PFSK-1 (cell line): ENCODE data around the gene DLD.

Experiments used
- FOXP2 ChIP-seq: optimal IDR thresholded peaks from 2 replicates; pipeline ENCODE3; 2011; ENCODE audit warnings: borderline replicate concordance, control low read depth, inconsistent platforms; ENCODE audit not compliant: insufficient read depth; ENCODE audit errors: extremely low read length, extremely low read depth
- POLR2AphosphoS5 ChIP-seq: IDR thresholded peaks from 2 replicates; pipeline ENCODE4 v1.6.1; 2012; ENCODE audit warnings: low read depth, mild to moderate bottlenecking, control low read depth, low read length, moderate library complexity
- REST ChIP-seq, 2 experiments: IDR thresholded peaks; 2 replicates each; pipeline versions ENCODE4 v1.6.1 to v1.8.0; 2011 to 2012; ENCODE audit warnings: low read depth in 2 of 2, low read length in 2 of 2, control low read depth in 1 of 2, inconsistent platforms in 1 of 2, mild to moderate bottlenecking in 1 of 2, moderate library complexity in 1 of 2; ENCODE audit not compliant: insufficient read depth in 1 of 2
- SIN3A ChIP-seq: IDR thresholded peaks from 2 replicates; pipeline ENCODE4 v1.6.1; 2012; ENCODE audit warnings: mild to moderate bottlenecking, low read length, moderate library complexity, borderline replicate concordance; ENCODE audit not compliant: insufficient read depth
- TAF1 ChIP-seq: IDR thresholded peaks from 2 replicates; pipeline ENCODE4 v1.6.1; 2012; ENCODE audit warnings: low read length, control low read depth, borderline replicate concordance; ENCODE audit not compliant: insufficient read depth

DLD gene

GRCh38 chr7:107877731-107878382 lies 13.1 kb upstream of the DLD start:
- TF ChIP-seq REST (IDR thresholded peaks at IDR 0.05; ENCODE audit: insufficient read depth in 1 of 2, low read depth in 2 of 2, low read length in 2 of 2) (no peak), SIN3A (no peak), FOXP2 (no peak), TAF1 (no peak)

- TF ChIP-seq TAF1 (no peak), FOXP2 (no peak), REST (IDR thresholded peaks at IDR 0.05; ENCODE audit: insufficient read depth in 1 of 2, low read depth in 2 of 2, low read length in 2 of 2) (no peak), POLR2AphosphoS5 (no peak), SIN3A (no peak)
Observed at GRCh38 chr7:107878636-107879035, 12.3 kb upstream of the DLD start.

GRCh38 chr7:107879400-107880035 lies 11.5 kb upstream of the DLD start:
- TF ChIP-seq SIN3A (no peak), TAF1 (no peak), REST (IDR thresholded peaks at IDR 0.05; ENCODE audit: insufficient read depth in 1 of 2, low read depth in 2 of 2, low read length in 2 of 2) (no peak), FOXP2 (no peak), POLR2AphosphoS5 (no peak)

GRCh38 chr7:107882766-107883165 lies 8.2 kb upstream of the DLD start:
- TF ChIP-seq FOXP2 = no peak
- TF ChIP-seq REST (IDR thresholded peaks at IDR 0.05; ENCODE audit: insufficient read depth in 1 of 2, low read depth in 2 of 2, low read length in 2 of 2) = no peak
- no peak for TF ChIP-seq POLR2AphosphoS5
- no peak for TF ChIP-seq TAF1
- TF ChIP-seq SIN3A = no peak
